GM18507 (cell line): Measurements from ENCODE around the gene ABCC5.

ENCODE experiments used
- DNase-seq: peaks from one replicate; pipeline ENCODE4 v3.0.0; 2011; ENCODE audit warnings: low read depth; ENCODE audit not compliant: insufficient read length; ENCODE audit errors: extremely low spot score
- FAIRE-seq: peaks from 2 replicates; lab custom pipeline; 2011; peaks lifted over from hg19 to GRCh38; lab: Jason Lieb, UNC

Gene ABCC5

GRCh38 chr3:183984127-183984740, 33.5 kb downstream of the ABCC5 start:
- no peak for DNase-seq
- FAIRE-seq = no peak

- FAIRE-seq (no peak), DNase-seq (no peak)
Observed at GRCh38 chr3:183981990-183982644, 35.6 kb downstream of the ABCC5 start.

GRCh38 chr3:183980403-183980802, 37.3 kb downstream of the ABCC5 start:
- no peak for FAIRE-seq

GRCh38 chr3:183975981-183976662, 41.6 kb downstream of the ABCC5 start:
- no peak for DNase-seq
- no peak for FAIRE-seq

More at GRCh38 chr3:183980403-183980802, 37.3 kb downstream of the ABCC5 start:
- no peak for DNase-seq

- no peak for FAIRE-seq
- no peak for DNase-seq
Observed at GRCh38 chr3:183968666-183969245, 48.9 kb downstream of the ABCC5 start.

GRCh38 chr3:183967693-183968092, 50.0 kb downstream of the ABCC5 start:
- FAIRE-seq = no peak

GRCh38 chr3:183966361-183966791, 51.3 kb downstream of the ABCC5 start:
- no peak for DNase-seq
- no peak for FAIRE-seq

More at GRCh38 chr3:183967693-183968092, 50.0 kb downstream of the ABCC5 start:
- no peak for DNase-seq

- DNase-seq (no peak), FAIRE-seq (no peak)
Observed at GRCh38 chr3:183962807-183963206, 54.9 kb downstream of the ABCC5 start.

GRCh38 chr3:183959214-183959613, 58.5 kb downstream of the ABCC5 start:
- no peak for DNase-seq

GRCh38 chr3:183958775-183959174, 58.9 kb downstream of the ABCC5 start:
- FAIRE-seq = no peak
- DNase-seq = no peak

More at GRCh38 chr3:183959214-183959613, 58.5 kb downstream of the ABCC5 start:
- no peak for FAIRE-seq

GRCh38 chr3:183958226-183958625, 59.5 kb downstream of the ABCC5 start:
- DNase-seq (no peak), FAIRE-seq (no peak)

GRCh38 chr3:183954875-183955274, 62.8 kb downstream of the ABCC5 start:
- DNase-seq (no peak), FAIRE-seq (no peak)

- DNase-seq (no peak), FAIRE-seq (no peak)
Observed at GRCh38 chr3:183953471-183954070, 64.1 kb downstream of the ABCC5 start.

GRCh38 chr3:183951459-183951858, 66.2 kb downstream of the ABCC5 start:
- no peak for FAIRE-seq
- no peak for DNase-seq

GRCh38 chr3:183949690-183950089, 68.0 kb downstream of the ABCC5 start:
- DNase-seq = no peak
- FAIRE-seq = no peak

GRCh38 chr3:183946037-183946436, 71.6 kb downstream of the ABCC5 start:
- DNase-seq (no peak), FAIRE-seq (no peak)

- FAIRE-seq = no peak
- no peak for DNase-seq
Observed at GRCh38 chr3:183944775-183945174, 72.9 kb downstream of the ABCC5 start.

- DNase-seq (no peak), FAIRE-seq (no peak)
Observed at GRCh38 chr3:183943739-183944138, 73.9 kb downstream of the ABCC5 start.

- DNase-seq = no peak
- FAIRE-seq = no peak
Observed at GRCh38 chr3:183941216-183941615, 76.5 kb downstream of the ABCC5 start.
